GM18861 (cell line): Measurements from ENCODE around the gene MKNK2.

ENCODE experiments used
- ATAC-seq: cut with Tn5 transposase; IDR thresholded peaks from one replicate; pipeline ENCODE4 v1.9.1; 2021; ENCODE audit not compliant: unreplicated experiment

MKNK2 gene

DNA sequence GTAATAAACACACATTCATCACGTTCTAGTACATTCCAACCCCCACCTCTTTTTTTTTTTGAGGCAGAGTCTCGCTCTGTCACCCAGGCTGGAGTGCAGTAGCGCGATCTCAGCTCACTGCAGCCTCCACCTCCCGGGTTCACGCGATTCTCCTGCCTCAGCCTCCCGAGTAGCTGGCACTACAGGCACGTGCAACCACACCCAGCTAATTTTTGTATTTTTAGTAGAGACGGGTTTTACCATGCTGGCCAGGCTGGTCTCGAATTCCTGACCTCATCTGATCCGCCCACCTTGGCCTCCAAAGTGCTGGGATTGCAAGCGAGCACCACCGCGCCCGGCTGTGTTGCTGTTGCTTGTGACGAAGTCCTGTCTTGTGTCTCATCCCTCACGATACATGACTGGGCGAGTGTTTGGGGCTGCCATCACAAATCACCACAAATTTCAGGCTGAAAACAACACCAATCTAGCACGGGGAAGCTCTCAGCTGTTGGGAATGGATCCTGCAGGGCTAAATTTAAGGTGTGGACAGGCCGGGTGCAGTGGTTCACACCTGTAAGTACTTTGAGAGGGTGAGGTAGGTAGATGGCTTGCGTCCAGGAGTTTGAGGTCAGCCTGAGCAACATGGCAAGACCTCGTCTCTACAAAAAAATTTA lies 29.4 kb upstream of the MKNK2 start:
- no peak for ATAC-seq

DNA sequence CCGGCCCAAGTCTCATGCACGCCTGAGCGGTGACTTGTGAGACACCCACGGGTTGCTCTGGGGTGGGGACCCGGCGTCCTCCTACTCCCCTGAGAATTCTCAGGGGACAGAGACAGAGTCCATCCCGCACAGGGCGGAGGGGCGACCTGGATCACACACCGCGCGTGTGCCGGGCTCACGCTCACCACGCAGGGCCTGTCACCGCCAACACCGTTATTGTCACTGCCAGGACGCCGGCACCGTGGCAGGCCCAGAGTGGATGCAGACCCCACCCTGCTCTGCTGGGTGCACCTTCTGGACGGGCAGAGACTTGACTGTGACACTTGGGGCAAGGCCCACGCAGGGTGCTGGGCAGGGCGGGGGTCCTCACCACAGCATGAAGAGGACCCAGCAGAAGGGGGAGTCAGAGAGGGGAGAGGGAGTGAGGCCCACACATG lies 28.8 kb upstream of the MKNK2 start:
- ATAC-seq, result no peak

GRCh38 chr19:2079076-2079864 lies 28.2 kb upstream of the MKNK2 start:
- no peak for ATAC-seq

DNA sequence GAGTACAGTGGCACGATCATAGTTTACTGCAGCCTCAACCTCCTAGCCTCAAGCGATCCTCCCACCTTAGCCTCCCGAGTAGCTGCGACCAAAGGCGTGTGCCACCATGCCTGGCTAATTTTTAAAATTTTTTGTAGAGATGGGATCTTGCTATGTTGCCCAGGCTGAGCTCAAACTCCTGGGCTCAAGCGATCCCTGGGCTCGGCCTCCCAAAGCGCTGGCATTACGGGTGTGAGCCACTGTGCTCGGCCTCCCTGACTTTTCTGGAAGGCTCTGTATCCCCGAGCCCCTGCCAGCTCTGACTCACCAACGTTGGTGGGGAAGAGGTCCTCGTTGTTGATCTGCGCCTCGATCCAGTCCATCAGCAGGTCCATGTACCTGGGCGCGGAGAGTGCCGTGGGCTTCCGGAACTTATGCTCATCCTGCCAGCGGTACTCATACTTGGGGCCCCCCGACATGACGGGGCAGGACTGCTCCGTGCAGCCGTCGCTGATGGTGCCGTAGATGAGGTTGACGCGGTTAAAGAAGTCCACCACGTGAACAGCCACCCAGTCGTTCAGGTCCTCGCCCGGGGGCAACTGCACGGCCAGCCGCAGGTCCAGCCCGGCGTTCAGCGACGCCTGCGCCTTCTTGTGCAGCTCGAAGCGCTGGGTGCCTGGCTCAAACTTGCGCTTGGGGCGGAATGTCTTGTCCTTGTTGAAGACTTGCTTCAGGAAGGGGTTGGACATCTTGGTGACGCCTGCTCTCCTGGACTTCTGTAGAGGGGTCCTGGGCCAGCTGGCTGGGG lies 27.0 kb upstream of the MKNK2 start:
- ATAC-seq, result no peak

GRCh38 chr19:2077398-2077797 lies 26.4 kb upstream of the MKNK2 start:
- ATAC-seq, result no peak

GRCh38 chr19:2076526-2076944 lies 25.5 kb upstream of the MKNK2 start:
- no peak for ATAC-seq

GRCh38 chr19:2072757-2073551 lies 21.9 kb upstream of the MKNK2 start:
- ATAC-seq, result no peak

DNA sequence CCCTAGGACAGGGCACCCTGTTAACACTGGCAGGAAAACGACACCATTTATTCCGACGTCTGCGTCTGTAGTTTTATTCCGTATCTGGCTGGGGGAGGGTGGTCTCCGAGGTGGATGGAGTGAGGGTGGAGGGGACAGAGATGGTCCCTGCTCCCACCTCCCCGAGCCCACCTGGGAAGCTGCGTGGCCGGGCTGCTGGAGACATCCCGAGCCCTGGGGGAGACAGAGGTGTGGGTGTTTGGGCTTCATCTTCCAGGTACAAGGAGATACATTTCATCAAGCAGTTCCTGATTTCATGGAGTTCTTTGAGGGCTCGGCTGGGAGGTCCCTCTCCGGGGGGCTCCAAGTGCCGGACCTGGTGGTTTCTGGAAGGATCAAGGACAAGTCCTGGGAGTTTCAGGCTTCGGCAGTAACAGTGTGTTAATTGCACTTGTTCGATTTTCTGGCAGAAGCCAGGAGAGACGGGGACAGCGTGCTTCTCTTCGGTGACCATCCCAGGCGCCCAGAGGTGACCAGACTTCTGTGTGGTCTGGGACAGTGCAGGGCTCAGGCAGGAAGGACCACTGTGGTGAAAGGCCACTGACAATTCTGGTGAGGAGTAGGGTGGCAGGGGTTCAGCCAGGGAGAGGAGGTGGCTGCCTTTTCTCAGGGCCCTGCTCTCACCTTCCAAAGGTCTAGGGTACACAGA lies 20.1 kb upstream of the MKNK2 start:
- no peak for ATAC-seq

DNA sequence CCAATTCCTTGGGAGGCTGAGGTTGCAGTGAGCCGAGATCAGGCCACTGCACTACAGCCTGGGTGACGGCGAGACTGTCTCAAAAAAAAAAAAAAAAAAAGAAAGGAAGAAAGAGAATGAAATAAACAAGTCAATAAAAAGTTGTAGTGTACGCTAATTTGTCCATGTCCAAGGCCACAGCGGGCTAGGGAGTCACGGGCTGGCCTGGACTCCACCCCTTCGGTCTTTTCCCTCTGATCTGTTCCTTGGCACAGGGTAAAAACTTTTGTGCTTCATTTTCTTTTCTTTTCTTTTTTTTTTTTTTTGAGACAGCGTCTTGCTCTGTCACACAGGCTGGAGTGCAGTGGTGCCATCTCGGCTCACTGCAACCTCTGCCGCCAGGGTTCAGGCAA lies 19.4 kb upstream of the MKNK2 start:
- no peak for ATAC-seq

DNA sequence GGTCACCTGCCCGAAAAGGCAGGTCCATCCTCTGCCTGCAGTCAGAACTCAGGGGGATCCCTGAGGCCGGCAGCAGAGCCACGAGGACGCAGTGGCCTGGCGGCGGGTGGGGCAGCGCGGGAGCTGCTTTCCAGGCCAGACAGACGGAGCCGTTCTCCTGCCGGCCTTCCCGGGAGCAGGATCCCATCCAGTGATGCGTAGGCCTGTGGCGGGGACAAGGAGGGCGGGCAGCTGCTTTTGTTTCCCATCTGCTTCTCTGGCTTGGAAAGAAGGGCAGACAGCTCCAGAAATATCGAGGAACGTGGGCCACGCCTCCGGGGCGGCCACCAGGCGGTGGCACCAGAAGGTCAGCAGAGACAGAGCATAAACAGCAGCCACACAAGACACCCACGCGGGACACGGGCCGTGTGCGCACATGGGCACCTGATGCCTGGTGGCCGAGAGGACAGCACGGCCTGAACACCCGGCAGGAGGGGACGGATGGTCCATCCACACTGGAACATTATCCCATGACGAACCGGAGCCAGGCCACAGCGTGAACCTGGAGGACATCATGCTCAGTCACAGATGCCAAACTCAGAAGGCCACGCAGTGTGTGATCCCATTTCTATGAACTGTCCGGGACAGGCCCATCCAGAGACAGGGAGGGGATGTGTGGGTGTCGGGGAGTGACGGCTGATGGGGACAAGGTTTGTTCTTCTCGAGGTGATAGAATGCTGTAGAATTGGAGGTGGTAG lies 13.9 kb upstream of the MKNK2 start:
- ATAC-seq, result no peak

DNA sequence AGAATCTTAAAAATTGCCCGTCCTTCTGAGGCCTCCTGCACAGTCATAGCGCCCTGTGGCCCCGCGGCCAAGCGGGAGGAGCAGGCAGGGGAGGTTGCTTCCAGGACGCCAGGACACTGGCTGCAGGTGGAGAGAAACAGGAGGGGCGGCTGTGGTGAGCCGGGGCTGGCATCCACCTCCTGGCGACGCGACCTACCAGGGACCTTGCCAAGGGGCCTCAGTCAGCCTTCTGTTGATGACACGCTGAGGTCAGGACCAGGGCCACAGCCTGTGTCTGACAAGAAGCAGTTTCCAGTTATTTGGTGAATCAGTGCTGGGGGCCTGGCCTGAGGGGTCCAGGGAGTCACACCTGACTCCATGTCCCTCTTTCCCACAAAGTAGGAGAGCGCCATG lies 13.3 kb upstream of the MKNK2 start:
- no peak for ATAC-seq

DNA sequence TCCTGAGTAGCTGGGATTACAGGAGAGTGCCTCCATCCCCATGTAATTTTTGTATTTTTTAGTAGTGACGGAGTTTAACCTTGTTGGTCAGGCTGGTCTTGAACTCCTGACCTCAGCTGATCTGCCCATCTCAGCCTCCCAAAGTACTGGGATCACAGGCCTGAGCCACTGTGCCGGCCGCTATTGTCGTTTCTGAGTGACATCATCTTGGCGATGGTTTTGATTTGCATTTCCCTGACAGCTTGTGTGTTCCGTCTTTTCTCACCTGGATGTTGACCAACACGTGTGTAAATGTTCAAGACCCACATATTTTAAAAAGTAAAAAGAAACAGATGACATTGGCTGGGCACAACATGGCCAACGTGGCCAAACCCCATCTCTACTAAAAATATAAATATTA lies 12.8 kb upstream of the MKNK2 start:
- no peak for ATAC-seq

- ATAC-seq, result no peak
Observed at GRCh38 chr19:2062770-2063169, 11.7 kb upstream of the MKNK2 start.

- ATAC-seq, result no peak
Observed at GRCh38 chr19:2062389-2062729, 11.3 kb upstream of the MKNK2 start.

DNA sequence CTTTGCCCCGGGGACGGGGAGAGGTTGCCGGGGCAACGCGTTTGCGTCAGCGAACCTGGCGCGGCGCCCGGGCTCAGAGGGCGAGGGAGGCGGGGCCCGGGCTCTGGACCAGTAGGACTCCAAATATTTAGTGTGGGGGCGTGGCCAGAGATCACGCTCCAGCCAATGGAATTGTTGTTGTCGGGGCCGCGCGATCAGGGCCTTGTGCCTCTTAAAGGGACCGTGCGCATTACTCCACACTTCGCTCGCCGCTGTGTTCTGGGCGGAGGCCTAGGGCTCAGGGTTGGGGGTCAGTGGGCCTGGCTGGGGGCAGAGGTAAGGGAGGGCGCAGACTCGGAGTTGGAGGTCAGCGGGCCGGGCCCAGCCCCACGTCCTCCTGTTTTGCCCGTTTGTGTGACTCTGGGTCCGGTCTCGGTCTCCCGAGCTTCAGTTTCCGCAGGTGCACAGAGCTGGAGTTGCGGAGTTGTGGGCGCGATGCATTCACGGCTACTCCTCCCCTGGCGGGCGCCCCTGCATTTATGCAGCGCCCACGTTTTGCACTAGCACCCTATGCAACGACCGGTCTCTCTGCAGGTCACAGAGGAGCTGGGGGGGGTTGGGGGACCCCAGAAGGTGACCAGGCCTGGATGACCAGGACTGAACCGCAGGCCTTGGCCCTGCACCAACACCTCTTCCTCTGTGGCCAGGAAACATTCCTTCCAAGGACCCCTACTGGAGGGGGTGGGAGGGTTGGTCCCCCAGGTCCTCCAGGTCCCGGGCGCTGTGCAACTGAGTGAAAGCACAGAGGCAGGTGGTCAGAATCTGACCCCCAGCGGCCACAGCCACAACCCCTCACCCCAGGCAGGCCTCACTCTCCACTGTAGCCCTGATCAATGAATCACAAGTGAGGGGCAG lies 10.7 kb upstream of the MKNK2 start:
- peak; percentile 58 for ATAC-seq

GRCh38 chr19:2060884-2061494 lies 9.9 kb upstream of the MKNK2 start:
- ATAC-seq, result peak; percentile 18

DNA sequence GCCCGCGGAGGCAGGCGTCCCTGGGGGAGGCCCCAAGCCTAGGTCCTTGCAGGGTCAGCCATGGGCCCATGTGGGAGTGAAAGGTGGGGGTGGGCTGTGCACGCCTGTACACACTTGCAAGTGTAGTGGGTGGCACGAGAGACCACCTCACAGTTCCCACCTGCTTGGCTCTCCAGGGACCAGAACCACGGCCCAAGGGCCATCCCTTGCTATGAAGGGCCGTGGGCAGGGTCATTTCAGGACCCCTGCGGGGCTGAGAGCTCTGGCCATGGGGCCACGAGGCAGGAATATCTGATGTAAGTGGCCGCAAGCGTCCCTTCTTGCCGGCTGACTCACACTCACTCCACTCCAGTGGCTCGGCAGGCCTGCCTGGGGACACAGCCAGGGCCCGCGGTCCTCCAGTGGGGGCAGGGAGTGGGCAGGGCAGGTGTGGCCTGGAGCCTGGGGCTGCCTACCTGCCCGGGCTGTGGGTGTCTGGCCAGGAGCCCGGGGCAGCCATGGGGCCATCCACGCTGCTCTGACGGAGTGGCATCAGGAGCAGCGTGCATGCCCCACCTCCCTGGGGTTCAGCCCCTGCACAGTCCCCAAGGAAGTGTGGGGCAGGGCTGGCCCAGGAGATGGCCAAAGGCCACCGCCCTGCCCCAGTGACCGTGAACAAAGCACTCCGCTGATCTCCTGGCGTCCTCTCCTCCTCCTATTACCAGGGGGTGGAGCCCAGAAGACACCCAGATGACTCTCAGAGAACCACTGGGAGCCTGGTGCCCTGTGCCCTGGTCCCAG lies 8.6 kb upstream of the MKNK2 start:
- no peak for ATAC-seq
